Measurements from ENCODE around the gene PXDN.

PXDN gene

GRCh38 chr2:1652034-1652790 lies 92.1 kb downstream of the PXDN start:
- no peak for DNase-seq (ENCODE audit: low read depth in 1 of 2, low spot score in 1 of 2)

- no peak for DNase-seq (ENCODE audit: low read depth in 1 of 2, low spot score in 1 of 2)
These were observed 92.9 kb downstream of the PXDN start for GRCh38 chr2:1651121-1652033.

- DNase-seq (ENCODE audit: low read depth in 1 of 2, low spot score in 1 of 2) = no peak
These were observed 94.0 kb downstream of the PXDN start for GRCh38 chr2:1650085-1650872.

GRCh38 chr2:1649103-1650084 lies 94.9 kb downstream of the PXDN start:
- no peak for DNase-seq (ENCODE audit: low read depth in 1 of 2, low spot score in 1 of 2)

- DNase-seq (ENCODE audit: low read depth in 1 of 2, low spot score in 1 of 2) = no peak
These were observed 95.8 kb downstream of the PXDN start for GRCh38 chr2:1648241-1649102.

- DNase-seq (ENCODE audit: low read depth in 1 of 2, low spot score in 1 of 2) = no peak
These were observed 96.7 kb downstream of the PXDN start for GRCh38 chr2:1647417-1648240.

- DNase-seq (ENCODE audit: low read depth in 1 of 2, low spot score in 1 of 2) = no peak
These were observed 98.4 kb downstream of the PXDN start for GRCh38 chr2:1645761-1646476.

GRCh38 chr2:1644427-1644826 lies 99.9 kb downstream of the PXDN start:
- no peak for DNase-seq (ENCODE audit: low read depth in 1 of 2, low spot score in 1 of 2)

GRCh38 chr2:1642993-1643619 lies 101.2 kb downstream of the PXDN start:
- no peak for DNase-seq (ENCODE audit: low read depth in 1 of 2, low spot score in 1 of 2)

- no peak for DNase-seq (ENCODE audit: low read depth in 1 of 2, low spot score in 1 of 2)
These were observed 102.1 kb downstream of the PXDN start for GRCh38 chr2:1642066-1642861.

- DNase-seq (ENCODE audit: low read depth in 1 of 2, low spot score in 1 of 2) = no peak
These were observed 102.8 kb downstream of the PXDN start for GRCh38 chr2:1641523-1641922.

GRCh38 chr2:1640301-1641135 lies 103.8 kb downstream of the PXDN start:
- no peak for DNase-seq (ENCODE audit: low read depth in 1 of 2, low spot score in 1 of 2)

GRCh38 chr2:1639086-1639858 lies 105.0 kb downstream of the PXDN start:
- DNase-seq (ENCODE audit: low read depth in 1 of 2, low spot score in 1 of 2) = no peak

GRCh38 chr2:1638281-1638860 lies 105.9 kb downstream of the PXDN start:
- DNase-seq (ENCODE audit: low read depth in 1 of 2, low spot score in 1 of 2) = no peak

All from activated T-helper 1 cell treated with anti-CD3 and anti-CD28 coated beads, Interleukin-2, amount 50 U/mL, for 16 hours (primary cell).